Thoracic aorta (tissue), 2 donors: ENCODE data around the gene TBKBP1. TPM values are rescaled to one million over a fixed set of nuclear protein-coding genes. Genes with fewer than 3 reads are reported as not detected.

ENCODE experiments used
- ATAC-seq: fragments of 150-250 bp; one replicate; pipeline ENCODE4 v1.8.0; 2017; ENCODE audit warnings: low read depth; ENCODE audit not compliant: insufficient number of reproducible peaks, low FRiP score
- DNase-seq: peaks from one replicate; pipeline ENCODE4 v3.0.0-alpha.2; 2020; ENCODE audit warnings: low spot score
- H3K27ac ChIP-seq, 2 donors: fragments of 200-600 bp; sonication (generic); 1 replicate in 1 of 2; 2 replicates in 1 of 2; pipeline ENCODE4 v1.5.1; 2016; ENCODE audit warnings: mild to moderate bottlenecking in 2 of 2, moderate library complexity in 2 of 2
- H3K27me3 ChIP-seq: fragments of 200-600 bp; sonication (generic); replicated peaks from 2 replicates; pipeline ENCODE4 v1.6.0; 2016; ENCODE audit warnings: mild to moderate bottlenecking; ENCODE audit not compliant: insufficient read depth
- H3K36me3 ChIP-seq: fragments of 200-600 bp; sonication (generic); one replicate; pipeline ENCODE4 v1.5.1; 2016
- H3K4me1 ChIP-seq, 2 donors: fragments of 200-600 bp; sonication (generic); 1 replicate in 1 of 2; 2 replicates in 1 of 2; pipeline versions ENCODE4 v1.5.1 to v1.6.0; 2016; ENCODE audit warnings: low read depth in 2 of 2, mild to moderate bottlenecking in 1 of 2; ENCODE audit not compliant: control insufficient read depth in 1 of 2
- H3K4me3 ChIP-seq: fragments of 200-600 bp; sonication (generic); 2 replicates; pipeline ENCODE4 v1.5.1; 2016; ENCODE audit warnings: mild to moderate bottlenecking
- H3K9me3 ChIP-seq: fragments of 200-600 bp; sonication (generic); 2 replicates; pipeline ENCODE4 v1.5.1; 2016
- CTCF ChIP-seq: fragments of 200-600 bp; sonication (generic); IDR thresholded peaks from one replicate; pipeline ENCODE4 v1.5.1; 2019; ENCODE audit warnings: antibody characterized with exemption
- total RNA-seq, 2 donors: library from RNA; depleted of rRNA; stranded (reverse); fragments of >200 nt; gene quantifications; one replicate each; pipeline versions ENCODE4 v1.1.0 to v1.2.3, GENCODE V29; 2016

The TBKBP1 gene
- total RNA-seq = 10 to 100 TPM in 1 of 2 donors, 1 to 10 TPM in 1; 8.8 to 19.1 TPM

- no peaks in the 10 kb centered on the region for H3K27me3 ChIP-seq
- no peaks in the 10 kb centered on the region for H3K9me3 ChIP-seq
- H3K27ac ChIP-seq = peak within 1 kb of the TSS; percentile 69 to 88
- no peak for DNase-seq
- H3K4me3 ChIP-seq = peak within 1 kb of the TSS; percentile 100
- H3K4me1 ChIP-seq = peaks cover 17 to 23% of the 10 kb centered on the region in 2 donors
- no peak for TF ChIP-seq CTCF
- H3K36me3 ChIP-seq = no peaks in the 10 kb centered on the region
- ATAC-seq = no peak
These were observed at the start of gene TBKBP1 for GRCh38 chr17:47693731-47694580. Gene TBKBP1, plus strand, starts transcription at chr17:47694161. Its CDS starts 1,952 bp downstream, at chr17:47696113.

GRCh38 chr17:47644324-47644723 is 49.6 kb upstream of the TBKBP1 start:
- Histone ChIP-seq H3K4me3 (no peak overlapping the region), H3K27ac (no peak overlapping the region), H3K36me3 (no peaks in the 10 kb centered on the region), H3K27me3 (no peaks in the 10 kb centered on the region), H3K4me1 (peaks cover 3 to 9% of the 10 kb centered on the region in 2 donors), H3K9me3 (no peaks in the 10 kb centered on the region)
- no peak for ATAC-seq
- no peak for DNase-seq
- no peak for TF ChIP-seq CTCF

GRCh38 chr17:47649153-47649971 is 44.6 kb upstream of the TBKBP1 start, which contains the start of gene KPNB1:
Gene KPNB1, plus strand, starts transcription at chr17:47649919. Its CDS starts 326 bp downstream, at chr17:47650245.
- H3K36me3 ChIP-seq = peaks cover 16% of the 10 kb centered on the region
- peaks cover 5 to 22% of the 10 kb centered on the region in 2 donors for H3K4me1 ChIP-seq
- peak within 1 kb of the TSS; percentile 73 to 78 for H3K27ac ChIP-seq
- H3K9me3 ChIP-seq = no peaks in the 10 kb centered on the region
- H3K4me3 ChIP-seq = peak within 1 kb of the TSS; percentile 75
- H3K27me3 ChIP-seq = no peaks in the 10 kb centered on the region
- peak; percentile 99 for DNase-seq
- TF ChIP-seq CTCF = no peak
- peak; percentile 91 for ATAC-seq

GRCh38 chr17:47649972-47650524 is 43.9 kb upstream of the TBKBP1 start:
- Histone ChIP-seq H3K36me3 (peaks cover 22% of the 10 kb centered on the region), H3K4me1 (peaks cover 8 to 29% of the 10 kb centered on the region in 2 donors), H3K27me3 (no peaks in the 10 kb centered on the region), H3K4me3 (peak overlapping the region; percentile 75), H3K9me3 (no peaks in the 10 kb centered on the region), H3K27ac (peak overlapping the region; percentile 67 to 78)
- TF ChIP-seq CTCF = no peak
- ATAC-seq (peak; percentile 8), DNase-seq (peak; percentile 4)
